ENCODE results near the gene MYDGF. TPM values are rescaled to one million over a fixed set of nuclear protein-coding genes. Genes with fewer than 3 reads are reported as not detected.
"Not testable (repeated sequence)": the region's sequence is repeated elsewhere in the genome, so short reads cannot be mapped to it uniquely, and the experiment has no call there.

Gene MYDGF
- total RNA-seq, 2 donors from 2014 or later, result 66.3 to 75.9 TPM

DNA sequence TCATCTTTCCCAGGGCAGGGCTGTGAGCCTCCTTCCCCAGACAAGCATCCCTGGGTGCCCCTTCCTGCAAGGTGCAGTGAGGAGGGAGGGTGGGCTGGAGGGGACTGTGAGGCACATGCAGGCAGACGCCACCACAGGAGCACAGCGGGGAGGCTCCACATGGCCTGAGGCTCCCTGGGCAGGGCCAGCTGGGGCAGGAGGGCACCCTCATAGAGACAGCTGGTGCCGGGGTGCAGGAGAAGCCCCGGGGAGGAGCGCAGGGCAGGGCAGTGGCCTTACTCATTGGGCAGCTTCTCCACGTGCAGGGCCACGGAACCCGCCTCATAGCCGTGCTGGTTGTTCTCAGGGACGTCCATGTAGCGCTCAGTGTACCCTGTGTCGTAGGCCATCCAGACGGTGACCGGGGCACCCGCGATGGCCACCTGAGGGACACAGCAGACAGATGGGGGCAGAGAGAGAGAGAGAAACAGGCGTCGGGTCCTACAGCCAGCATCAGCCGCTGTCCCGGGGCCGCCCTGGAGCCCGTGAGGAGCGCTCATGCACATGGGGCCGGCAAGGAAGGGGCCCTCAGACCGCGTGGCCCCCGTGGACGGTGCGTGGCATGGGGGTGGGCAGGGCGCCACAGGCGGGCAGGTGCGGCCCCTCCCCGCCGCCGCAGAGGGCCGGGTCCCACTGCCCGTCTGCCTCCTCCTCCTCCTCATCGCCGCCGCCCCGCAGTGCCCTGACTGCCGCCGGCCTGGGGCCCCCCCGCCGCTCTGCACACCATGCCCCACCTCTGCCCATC, 12.5 kb upstream of the MYDGF start:
- intact Hi-C loops (cut with DNase I), result no loop called here
- no peak for DNase-seq (ENCODE audit: low spot score)

DNA sequence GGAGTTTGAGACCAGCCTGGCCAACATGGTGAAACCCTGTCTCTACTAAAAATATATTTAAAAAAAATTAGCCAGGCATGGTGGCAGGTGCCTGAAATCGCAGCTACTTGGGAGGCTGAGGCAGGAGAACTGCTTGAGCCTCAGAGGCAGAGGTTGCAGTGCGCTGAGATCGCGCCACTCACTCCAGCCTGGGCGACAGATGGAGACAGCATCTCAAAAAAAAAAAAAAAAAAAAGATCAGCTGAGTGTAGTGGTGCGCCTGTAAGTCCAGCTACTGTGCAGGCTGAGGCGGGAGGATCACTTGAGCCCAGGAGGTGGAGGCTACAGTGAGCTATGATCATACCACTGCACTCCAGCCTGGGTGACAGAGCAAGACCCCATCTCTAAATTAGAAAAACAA, 9.9 kb upstream of the MYDGF start:
- DNase-seq (ENCODE audit: low spot score); intact Hi-C loops (cut with DNase I): not testable (repeated sequence)

DNA sequence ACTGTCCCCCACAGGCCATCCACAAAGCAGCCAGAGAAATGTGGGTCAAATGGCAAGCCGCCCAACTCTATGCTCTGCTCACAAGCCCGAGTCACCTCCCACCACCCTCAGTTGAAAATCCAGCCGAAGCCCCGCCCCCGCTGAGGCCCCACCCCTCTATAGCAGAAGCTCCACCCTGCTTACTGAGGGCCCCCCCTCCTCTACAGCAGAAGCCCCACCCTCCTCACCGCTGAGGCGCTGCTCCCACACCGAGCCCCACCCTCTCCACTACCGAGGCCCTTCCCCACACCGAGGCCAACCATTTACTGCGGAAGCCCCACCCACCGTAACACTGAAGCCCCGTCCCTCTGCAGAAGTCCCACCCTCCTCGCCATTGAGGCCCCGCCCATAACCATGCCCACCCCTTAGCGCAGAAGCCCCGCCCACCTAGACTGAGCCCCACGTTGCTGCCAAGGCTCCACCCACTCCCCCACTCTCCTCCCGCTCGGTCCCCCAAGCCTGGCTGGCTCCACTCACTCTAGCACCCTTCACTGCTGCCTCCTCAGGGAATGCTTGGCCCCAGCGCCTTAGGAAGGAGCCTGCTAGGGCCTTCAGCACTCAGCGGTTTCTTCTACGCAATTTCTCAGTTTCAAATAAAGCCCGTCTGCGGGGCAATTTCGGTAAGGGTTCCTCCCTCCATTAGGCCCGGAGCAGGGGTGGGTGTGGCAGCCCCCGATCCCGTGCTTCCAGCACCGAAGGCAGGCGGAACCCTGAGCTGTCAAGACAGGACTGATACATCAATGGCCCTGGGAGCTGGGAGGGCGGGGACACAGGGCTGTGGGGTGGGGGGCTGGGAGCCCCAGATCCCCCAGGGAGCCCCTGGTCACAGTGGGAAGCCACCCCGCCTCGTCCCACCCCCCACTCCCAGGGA, 9.0 kb upstream of the MYDGF start:
- no peak for DNase-seq (ENCODE audit: low spot score)
- intact Hi-C loops (cut with DNase I), result no loop called here

DNA sequence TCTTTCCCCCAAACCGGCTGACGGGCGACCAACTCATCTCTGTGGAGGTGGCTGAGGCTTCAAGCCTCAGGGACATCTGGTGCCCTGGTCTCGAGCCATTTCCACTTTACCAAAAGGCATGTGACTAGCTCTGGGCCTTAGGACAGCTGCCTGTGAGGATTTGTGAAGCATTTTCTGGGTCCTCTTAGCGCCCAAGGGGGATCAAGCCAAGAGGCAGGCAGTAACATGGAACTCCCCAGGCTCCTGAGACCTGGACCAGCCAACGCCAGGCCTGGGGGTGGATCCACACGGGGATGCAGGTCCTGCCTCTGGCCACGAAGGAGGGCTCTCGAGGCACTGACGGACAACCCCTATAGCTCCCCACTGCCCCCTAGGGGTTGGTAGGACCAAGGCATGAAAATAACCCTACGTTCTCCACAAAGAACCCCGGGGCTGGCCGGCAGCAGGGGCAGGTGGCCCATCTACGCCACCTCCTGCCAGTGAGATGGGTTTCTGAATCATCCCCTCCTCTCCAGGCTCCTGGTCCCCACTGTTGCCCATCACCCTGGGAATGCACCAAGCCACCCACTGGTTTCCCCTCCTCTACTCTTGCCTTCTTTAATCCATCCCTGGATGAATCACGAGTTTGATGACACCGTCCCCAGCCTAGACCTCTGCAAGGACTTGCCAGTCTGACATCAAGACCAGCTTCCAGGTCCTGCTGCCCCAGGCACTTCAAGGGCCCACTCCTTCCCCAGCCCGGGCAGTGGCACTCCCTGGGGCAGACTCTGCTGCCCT, 7.0 kb upstream of the MYDGF start:
- intact Hi-C loops (cut with DNase I), result no loop called here
- DNase-seq (ENCODE audit: low spot score), result no peak

DNA sequence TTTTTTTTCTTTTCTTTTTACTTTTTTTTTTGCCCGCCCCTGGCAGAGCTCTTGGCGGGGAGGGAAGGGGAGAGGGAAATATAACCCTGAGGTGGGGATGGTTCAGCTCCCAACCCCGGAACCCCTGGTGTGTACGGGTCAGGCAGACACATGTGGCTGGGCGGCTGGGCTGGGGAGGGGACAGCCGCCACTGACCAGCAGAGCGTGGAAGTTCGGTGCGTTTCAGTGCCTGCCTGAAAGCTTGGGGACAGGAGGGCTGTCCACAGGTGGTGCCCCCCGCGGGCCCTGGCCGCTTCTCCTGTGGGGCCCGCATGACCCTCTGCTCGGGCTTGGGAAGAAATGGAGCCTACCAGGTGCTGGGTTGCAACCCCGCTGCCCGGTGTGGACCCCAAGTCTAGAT, 5.2 kb upstream of the MYDGF start:
- no peak for DNase-seq (ENCODE audit: low spot score)
- intact Hi-C loops (cut with DNase I), result no loop called here

DNA sequence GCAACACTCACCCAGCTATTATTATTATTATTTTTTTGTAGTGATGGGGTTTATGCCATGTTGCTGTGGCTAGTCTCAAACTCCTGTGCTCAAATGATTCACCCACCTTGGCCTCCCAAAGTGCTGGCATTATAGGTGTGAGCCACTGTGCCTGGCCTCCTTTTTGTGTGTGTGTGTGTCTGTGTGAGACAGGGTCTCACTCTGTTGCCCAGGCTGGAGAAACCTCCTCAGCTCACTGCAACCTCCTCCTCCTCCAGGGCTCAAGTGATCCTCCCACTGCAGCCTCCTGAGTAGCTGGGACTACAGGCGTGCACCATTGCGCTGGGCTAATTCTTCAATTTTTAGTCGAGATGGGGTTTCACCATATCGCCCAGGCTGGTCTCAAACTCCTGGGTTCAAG, 3.6 kb upstream of the MYDGF start:
- DNase-seq (ENCODE audit: low spot score), result no peak

DNA sequence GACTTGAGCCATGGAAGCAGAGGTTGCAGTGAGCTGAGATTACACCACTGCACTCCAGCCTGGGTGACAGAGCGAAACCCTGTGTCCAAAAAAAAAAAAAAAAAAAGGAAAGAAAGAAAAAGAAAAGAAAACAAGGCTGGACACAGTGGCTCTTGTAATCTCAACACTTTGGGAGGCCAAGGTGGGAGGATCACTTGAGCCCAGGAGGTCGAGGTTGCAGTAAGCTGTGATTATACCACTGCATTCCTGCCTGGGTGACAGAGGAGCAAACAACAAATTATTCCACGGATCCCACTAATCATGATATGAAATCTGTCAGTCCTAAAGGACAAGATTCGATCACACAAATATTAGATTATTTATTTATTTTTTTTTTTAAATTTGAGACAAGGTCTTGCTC, 3.1 kb upstream of the MYDGF start:
- intact Hi-C loops (cut with DNase I), result no loop called here
- DNase-seq (ENCODE audit: low spot score), result no peak

More for the DNA sequence above, 3.6 kb upstream of the MYDGF start:
- intact Hi-C loops (cut with DNase I), result no loop called here

DNA sequence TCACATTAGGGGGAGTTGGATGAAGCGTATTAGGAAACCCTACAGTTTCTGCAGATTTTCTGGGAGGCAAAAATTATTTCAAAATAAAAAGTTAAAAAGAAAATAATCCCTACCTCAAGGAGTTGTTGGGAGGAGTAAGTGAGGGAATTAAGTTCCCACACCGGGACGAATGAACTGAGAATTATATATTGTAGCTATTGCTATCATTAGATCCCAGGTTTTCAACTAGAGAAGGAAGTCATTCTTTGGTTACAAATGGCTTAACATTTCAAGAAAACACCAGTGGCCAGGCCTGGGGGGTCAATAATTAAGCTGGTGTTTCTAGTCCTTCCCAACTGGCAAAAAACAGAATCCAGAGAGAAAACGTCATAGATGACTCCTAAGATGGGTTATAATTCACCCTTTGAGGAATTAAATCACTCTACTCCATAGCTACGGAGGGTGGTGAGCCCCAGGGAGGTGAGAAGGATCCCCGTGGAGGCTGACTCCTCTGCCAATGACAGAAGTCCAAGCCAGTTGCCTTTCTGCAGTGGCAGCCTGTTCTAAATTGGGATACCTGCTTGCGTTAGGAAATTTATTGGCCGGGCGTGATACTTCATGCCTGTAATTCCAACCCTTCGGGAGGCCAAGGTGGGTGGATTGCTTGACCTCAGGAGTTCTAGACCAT, 1.2 kb upstream of the MYDGF start:
- DNase-seq (ENCODE audit: low spot score), result no peak
- intact Hi-C loops (cut with DNase I), result no loop called here

DNA sequence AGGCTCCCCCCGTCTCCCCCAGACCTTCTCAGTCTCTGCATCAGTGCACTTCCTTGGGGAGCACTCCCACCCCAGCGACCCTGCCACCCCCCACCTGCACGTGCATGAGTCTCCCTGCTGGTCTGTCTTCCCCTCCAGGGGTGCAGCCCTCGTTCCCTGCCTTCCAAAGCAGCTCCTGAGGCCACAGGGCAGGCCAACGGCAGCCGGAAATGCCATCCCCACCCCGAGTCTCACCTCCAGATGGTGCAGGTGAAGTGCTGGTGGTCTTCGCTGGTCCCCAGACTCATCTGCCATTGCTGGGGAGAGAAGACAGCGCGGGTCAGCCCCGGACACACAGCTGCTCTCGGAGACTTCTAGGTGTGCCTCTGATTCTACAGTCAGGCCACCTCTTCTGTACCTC, 5.5 kb downstream of the MYDGF start:
- DNase-seq (ENCODE audit: low spot score), result no peak
- intact Hi-C loops (cut with DNase I), result no loop called here

DNA sequence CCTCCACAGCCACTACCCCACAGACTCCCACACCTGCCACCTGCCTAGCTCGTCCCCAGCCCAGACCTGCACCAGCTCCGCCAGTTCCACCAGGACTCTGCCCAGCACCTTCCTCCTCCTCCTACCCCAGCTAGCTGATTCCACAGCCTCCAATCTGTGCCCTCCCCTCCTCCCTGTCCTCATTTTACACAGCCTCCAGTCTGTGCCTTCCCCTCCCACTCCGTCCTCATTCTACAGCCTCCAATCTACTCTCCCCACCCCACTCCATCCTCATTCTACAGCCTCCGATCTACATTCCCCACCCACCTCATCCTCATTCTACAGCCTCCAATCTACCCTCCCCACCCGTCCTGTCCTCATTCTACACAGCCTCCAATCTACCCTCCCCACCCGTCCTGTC, 7.3 kb downstream of the MYDGF start:
- intact Hi-C loops (cut with DNase I), result no loop called here
- DNase-seq (ENCODE audit: low spot score), result no peak

DNA sequence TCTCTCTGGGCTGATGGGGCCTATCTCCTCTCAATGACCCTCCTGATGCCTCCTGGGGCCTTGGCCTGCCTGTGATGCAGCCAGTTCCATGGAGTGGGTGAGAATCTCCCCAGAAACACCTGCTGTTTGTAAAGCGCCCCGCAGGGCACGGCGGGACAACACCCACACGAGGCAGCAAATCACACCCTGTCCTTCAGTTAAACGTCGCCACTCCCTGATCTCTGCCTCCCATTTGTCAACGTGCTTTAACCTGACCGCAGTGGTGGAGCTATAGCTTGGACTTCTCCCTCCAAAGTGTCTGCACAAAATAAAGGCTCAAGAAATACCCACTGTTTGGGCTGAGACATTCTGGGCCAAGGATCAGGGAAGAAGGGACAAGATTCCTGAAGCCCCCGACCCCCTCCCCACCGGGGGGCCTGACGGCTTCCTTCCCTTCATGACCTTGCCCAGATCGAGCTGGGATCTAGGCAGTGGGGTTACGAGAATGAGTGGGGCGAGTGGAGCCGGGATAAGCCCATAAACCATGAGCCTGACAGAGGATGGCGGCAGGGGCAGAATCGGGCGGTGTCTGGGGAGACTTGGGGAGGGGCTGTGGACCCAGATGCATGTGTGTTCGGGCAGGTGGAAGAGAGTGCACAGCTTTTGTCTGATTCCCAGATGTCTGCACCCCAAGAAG, 8.0 kb downstream of the MYDGF start:
- intact Hi-C loops (cut with DNase I), result no loop called here
- DNase-seq (ENCODE audit: low spot score), result no peak

DNA sequence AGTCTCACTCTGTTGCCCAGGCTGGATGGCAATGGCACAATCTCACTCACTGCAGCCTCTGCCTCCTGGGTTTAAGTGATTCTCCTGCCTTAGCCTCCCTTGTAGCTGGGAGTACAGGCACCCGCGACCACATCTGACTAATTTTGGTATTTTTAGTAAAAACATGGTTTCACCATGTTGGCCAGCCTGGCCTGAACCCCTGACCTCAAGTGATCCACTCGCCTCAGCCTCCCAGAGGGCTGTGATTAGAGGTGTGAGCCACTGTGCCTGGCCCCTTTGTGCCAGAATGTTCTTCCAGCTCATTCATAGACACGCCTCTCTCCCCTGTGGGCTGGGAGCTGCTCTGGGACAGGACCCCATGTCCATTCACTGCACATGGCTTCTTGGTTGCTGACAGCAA, 9.1 kb downstream of the MYDGF start:
- intact Hi-C loops (cut with DNase I), result no loop called here
- DNase-seq (ENCODE audit: low spot score), result no peak

DNA sequence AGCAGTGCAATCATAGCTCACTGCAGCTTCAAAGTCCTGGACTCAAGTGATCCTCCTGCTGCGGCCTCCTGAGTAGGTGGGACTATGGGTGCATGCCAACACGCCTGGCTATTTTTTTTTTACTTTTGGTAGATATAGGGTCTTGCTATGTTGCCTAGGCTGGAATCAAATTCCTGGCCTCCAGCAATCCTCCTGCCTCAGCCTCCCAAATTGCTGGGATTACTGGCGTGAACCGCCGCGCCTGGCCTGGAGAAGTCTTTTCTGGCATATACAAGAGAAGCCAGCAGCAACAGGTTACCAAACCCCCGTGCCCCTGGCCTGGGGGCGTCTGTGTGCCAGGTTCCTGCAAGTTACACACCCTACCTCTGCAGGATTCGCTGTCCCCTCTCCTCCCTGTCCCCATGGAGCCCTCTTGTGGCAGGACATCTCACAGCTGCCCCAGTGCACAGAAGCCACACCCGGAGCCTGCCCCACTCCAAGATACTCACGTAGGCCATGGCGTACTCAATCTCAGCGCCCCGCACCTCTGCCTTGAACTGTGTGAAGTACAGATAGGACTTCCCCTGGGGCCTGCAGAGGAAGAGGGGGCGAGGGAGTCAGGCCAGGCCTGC, 9.9 kb downstream of the MYDGF start:
- no peak for DNase-seq (ENCODE audit: low spot score)
- intact Hi-C loops (cut with DNase I), result no loop called here

DNA sequence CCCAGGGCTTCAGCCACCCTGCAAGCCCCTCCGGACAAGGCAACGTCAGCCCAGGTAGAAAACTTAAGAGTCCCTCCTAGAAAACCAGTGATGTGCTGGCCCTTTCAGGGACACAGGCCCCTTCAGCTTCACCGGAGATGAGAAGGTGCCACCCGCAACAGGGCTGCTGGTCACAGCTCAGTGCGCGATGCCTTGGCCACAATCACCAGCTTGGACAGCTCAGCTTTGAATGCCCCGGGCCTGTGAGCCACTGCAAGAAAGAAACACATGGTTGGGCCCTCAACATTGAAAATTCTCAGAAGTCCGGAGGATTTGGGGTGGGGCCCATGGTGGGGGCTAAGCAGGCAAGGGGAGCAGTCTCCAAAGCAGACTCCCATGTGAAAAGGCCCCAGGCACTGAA, 12.3 kb downstream of the MYDGF start:
- no peak for DNase-seq (ENCODE audit: low spot score)
- intact Hi-C loops (cut with DNase I), result no loop called here

DNA sequence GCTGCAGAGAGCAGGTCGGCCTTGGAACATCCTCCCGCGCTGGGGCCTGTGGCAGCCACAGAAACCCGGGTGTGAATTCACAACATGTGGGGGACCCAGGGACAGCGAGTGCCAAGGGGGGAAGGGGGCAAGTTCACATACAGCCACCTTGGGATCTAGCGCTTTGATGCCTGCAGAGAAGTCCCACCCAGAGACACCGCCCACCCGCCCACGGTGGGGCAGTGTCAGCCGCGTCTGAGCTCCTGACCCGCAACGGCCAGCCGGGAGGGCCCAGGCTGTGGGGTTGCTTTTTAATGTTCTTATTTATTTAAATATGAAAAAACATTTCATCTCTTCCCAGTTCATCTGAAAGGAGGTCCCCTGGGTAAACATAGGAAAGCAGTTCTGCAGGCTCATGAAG, 12.9 kb downstream of the MYDGF start:
- DNase-seq (ENCODE audit: low spot score), result no peak
- intact Hi-C loops (cut with DNase I), result no loop called here

DNA sequence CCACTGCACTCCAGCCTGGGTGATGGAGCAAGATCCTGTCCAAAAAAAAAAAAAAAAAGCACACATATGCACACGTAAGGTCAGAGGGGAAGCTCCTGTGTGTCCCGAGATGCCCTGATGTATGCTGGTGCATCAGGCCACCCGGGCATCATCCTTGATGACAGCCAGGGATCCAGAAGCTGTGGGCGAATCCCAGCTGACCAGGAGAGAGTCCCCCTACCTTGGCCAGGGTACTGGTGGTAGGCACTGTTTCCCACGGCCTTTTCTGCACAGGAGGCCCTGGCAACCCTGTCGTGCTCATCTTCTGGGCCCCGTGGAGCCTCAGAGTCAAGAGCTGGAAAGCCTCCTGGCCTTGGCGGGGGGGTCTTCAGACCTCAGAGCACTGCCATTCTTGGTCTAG, 14.0 kb downstream of the MYDGF start:
- DNase-seq (ENCODE audit: low spot score), result no peak
- intact Hi-C loops (cut with DNase I), result no loop called here

DNA sequence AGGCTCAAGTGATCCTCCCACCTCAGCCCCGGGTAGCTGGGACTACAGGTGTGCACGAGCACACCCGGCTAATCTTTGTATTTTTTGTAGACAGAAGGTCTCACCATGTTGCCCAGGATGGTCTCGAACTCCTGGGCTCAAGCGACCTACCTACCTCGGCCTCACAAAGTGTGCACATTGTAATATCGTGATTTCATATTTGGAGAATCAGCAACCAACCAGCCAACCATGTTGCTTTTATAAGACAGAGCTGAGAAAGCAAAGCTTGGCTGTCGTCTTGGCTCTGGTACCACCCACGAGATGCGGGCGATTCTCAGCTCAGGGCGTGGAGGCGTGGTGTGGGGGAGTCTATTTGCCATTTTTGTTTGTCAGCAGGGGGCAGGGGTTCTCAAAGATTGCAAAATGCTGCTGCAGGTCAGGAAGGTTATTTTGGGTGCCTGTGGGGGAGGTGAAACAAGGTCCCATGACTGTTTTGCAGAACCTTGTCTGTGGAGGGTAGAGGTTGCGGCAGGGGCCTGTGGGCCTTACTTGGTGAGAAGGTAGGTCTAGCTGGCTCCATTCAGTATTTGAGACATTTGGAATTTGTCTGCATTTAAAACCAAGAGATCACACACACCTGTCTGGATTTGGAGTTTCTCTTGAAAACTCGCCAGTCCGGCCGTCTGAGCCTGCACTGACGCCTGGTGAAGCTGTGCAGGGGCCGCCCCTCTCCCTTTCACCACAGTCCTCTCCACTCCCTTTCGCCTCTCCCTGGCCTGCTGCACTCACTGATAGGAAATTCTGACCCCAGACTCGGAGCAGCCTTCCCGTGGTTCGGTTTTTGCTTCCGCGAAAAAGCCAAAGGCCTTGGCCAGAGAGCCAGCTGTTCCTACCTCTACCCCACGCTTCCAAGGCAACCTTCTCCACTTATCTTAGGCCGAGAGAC, 15.4 kb downstream of the MYDGF start:
- intact Hi-C loops (cut with DNase I), result no loop called here

More for the DNA sequence above, 15.4 kb downstream of the MYDGF start:
- DNase-seq (ENCODE audit: low spot score), result no peak

Measured in posterior vena cava (tissue), 2 donors.